A549 (cell line): ENCODE data around the gene USP12. TPM values are rescaled to one million over a fixed set of nuclear protein-coding genes. Genes with fewer than 3 reads are reported as not detected.
A peak's percentile ranks its signal among the peaks of the same experiment; 100 is the strongest.

Source experiments
- ATAC-seq, 2 experiments: fragments of 200-7000 bp in 1 of 2; fragments of >200 bp in 1 of 2; cut with Nextera tagmentation in 1 of 2; cut with Tn5 transposase in 1 of 2; 3 replicates each; pipeline versions ENCODE4 v1.8.0 to v1.9.1; 2018 to 2020; ENCODE audit warnings: mild to moderate bottlenecking in 1 of 2, moderate library complexity in 1 of 2
- CTCF ChIA-PET: fragments of 300-600 bp; sonication (Branson Sonifier 250); formaldehyde crosslinking; extraction: SDS; loops from one replicate; lab custom pipeline; 2021; ENCODE audit warnings: antibody characterized with exemption, inconsistent platforms; lab: Yijun Ruan, JAX
- POLR2A ChIA-PET: fragments of 350-600 bp; formaldehyde crosslinking; extraction: SDS; loops from one replicate; lab custom pipeline; 2021; ENCODE audit warnings: antibody characterized with exemption, inconsistent platforms; lab: Yijun Ruan, JAX
- DNase-seq, 2 experiments: peaks; one replicate each; pipeline versions ENCODE4 v3.0.0 to v3.0.0-alpha.2; 2011 to 2016; ENCODE audit warnings: low read depth in 1 of 2, low spot score in 1 of 2
- FAIRE-seq: peaks from 2 replicates; lab custom pipeline; 2011; peaks lifted over from hg19 to GRCh38; lab: Jason Lieb, UNC
- H3K27ac ChIP-seq, 2 experiments: fragments of >200 bp; sonication (Bioruptor Twin); formaldehyde crosslinking; 3 replicates each; pipeline ENCODE4 v1.5.1; 2016 to 2017
- H3K4me1 ChIP-seq: fragments of >200 bp; sonication (Bioruptor Twin); formaldehyde crosslinking; 3 replicates; pipeline ENCODE4 v1.6.1; 2016
- H3K4me2 ChIP-seq: fragments of >200 bp; sonication (Bioruptor Twin); formaldehyde crosslinking; 3 replicates; pipeline ENCODE4 v1.6.1; 2016
- H3K4me3 ChIP-seq: fragments of >200 bp; sonication (Bioruptor Twin); formaldehyde crosslinking; 3 replicates; pipeline ENCODE4 v1.5.1; 2016
- H3K9me3 ChIP-seq: fragments of >200 bp; sonication (Bioruptor Twin); formaldehyde crosslinking; 3 replicates; pipeline ENCODE4 v1.6.1; 2016
- BHLHE40 ChIP-seq: IDR thresholded peaks from 2 replicates; pipeline ENCODE4 v1.6.1; 2012; ENCODE audit warnings: low read depth, low read length, inconsistent platforms
- CBX8 ChIP-seq: fragments of 200-600 bp; sonication (generic); IDR thresholded peaks from 2 replicates; pipeline ENCODE4 v1.6.1; 2016
- CHD2 ChIP-seq: fragments of 150-350 bp; IDR thresholded peaks from 2 replicates; pipeline ENCODE4 v1.6.1; 2014; ENCODE audit warnings: low read length; ENCODE audit not compliant: partially characterized antibody
- EHF ChIP-seq: fragments of 250-450 bp; sonication (Bioruptor Pico); IDR thresholded peaks from 2 replicates; pipeline ENCODE4 v1.5.0; 2020; ENCODE audit warnings: mild to moderate bottlenecking
- ESRRA ChIP-seq: fragments of 150-350 bp; IDR thresholded peaks from 2 replicates; pipeline ENCODE4 v1.6.1; 2014; ENCODE audit warnings: mild to moderate bottlenecking, low read length, borderline replicate concordance
- HOXB13 ChIP-seq: fragments of 250-450 bp; sonication (Bioruptor Pico); IDR thresholded peaks from 2 replicates; pipeline ENCODE4 v1.5.0; 2020; ENCODE audit warnings: low read depth, mild to moderate bottlenecking, moderate library complexity
- JUN ChIP-seq, 2 experiments: fragments of >200 bp; sonication (Bioruptor Twin); formaldehyde crosslinking; IDR thresholded peaks; 2 replicates in 1 of 2; 3 replicates in 1 of 2; pipeline ENCODE4 v1.6.1; 2016 to 2017
- JUNB ChIP-seq: fragments of >200 bp; sonication (Bioruptor Twin); formaldehyde crosslinking; IDR thresholded peaks from 2 replicates; pipeline ENCODE4 v1.6.1; 2016
- MAFK ChIP-seq: fragments of 450-650 bp; IDR thresholded peaks from 2 replicates; pipeline ENCODE4 v1.6.1; 2014; ENCODE audit not compliant: partially characterized antibody
- MYC ChIP-seq: IDR thresholded peaks from 2 replicates; pipeline ENCODE4 v1.6.1; 2012; ENCODE audit warnings: mild to moderate bottlenecking, inconsistent platforms, low read length, improper control_type of control experiment, borderline replicate concordance
- NFE2L2 ChIP-seq: fragments of 150-350 bp; conservative IDR thresholded peaks from 2 replicates; pipeline ENCODE4 v1.6.1; 2014; ENCODE audit warnings: low read length
- RAD21 ChIP-seq, 2 experiments: fragments of >200 bp in 1 of 2; sonication (Bioruptor Twin) in 1 of 2; formaldehyde crosslinking in 1 of 2; IDR thresholded peaks in 1 of 2; conservative IDR thresholded peaks in 1 of 2; 2 replicates in 1 of 2; 3 replicates in 1 of 2; pipeline ENCODE4 v1.6.1; 2012 to 2018; ENCODE audit warnings: inconsistent platforms in 1 of 2
- RFX5 ChIP-seq: fragments of 450-650 bp; IDR thresholded peaks from 2 replicates; pipeline ENCODE4 v1.7.1; 2014; ENCODE audit warnings: antibody characterized with exemption, mild to moderate bottlenecking, moderate library complexity
- RNF2 ChIP-seq: fragments of 200-600 bp; sonication (generic); IDR thresholded peaks from 2 replicates; pipeline ENCODE4 v1.6.1; 2016; ENCODE audit warnings: low read depth, mild to moderate bottlenecking, antibody characterized with exemption, moderate library complexity, borderline replicate concordance
- SMC3 ChIP-seq: fragments of >200 bp; sonication (Bioruptor Twin); formaldehyde crosslinking; IDR thresholded peaks from 3 replicates; pipeline ENCODE4 v1.6.1; 2018; ENCODE audit warnings: inconsistent platforms
- SREBF2 ChIP-seq: fragments of 450-650 bp; IDR thresholded peaks from 2 replicates; pipeline ENCODE4 v1.6.1; 2014; ENCODE audit warnings: mild to moderate bottlenecking, moderate library complexity
- TFCP2L1 ChIP-seq: fragments of 250-450 bp; sonication (Bioruptor Pico); IDR thresholded peaks from 2 replicates; pipeline ENCODE4 v1.5.0; 2021; ENCODE audit warnings: mild to moderate bottlenecking
- TP53 ChIP-seq: fragments of 250-450 bp; sonication (Bioruptor Pico); IDR thresholded peaks from 2 replicates; pipeline ENCODE4 v1.5.0; 2021; ENCODE audit warnings: mild to moderate bottlenecking, moderate library complexity
- ZC3H11A ChIP-seq: fragments of 450-650 bp; IDR thresholded peaks from 2 replicates; pipeline ENCODE4 v1.6.1; 2014; ENCODE audit warnings: antibody characterized with exemption, mild to moderate bottlenecking
- ZSCAN20 ChIP-seq: fragments of 250-450 bp; sonication (Bioruptor Pico); IDR thresholded peaks from 2 replicates; pipeline ENCODE4 v1.8.0; 2022; ENCODE audit warnings: mild to moderate bottlenecking, moderate library complexity
- WGBS: methylation state at CpG from one replicate; pipeline ENCODE4 v1.1.6; 2017; ENCODE audit errors: missing lambda C conversion rate; 5-methylcytosine and 5-hydroxymethylcytosine counted together
- polyA plus RNA-seq, 4 experiments: library from polyadenylated mRNA; depleted of rRNA in 3 of 4; stranded (reverse); fragments of >200 nt; fragmentation: RNase III in 1 of 4; extraction: RNeasy Plus Mini Kit Qiagen cat#74134 plus additional on column Dnase treatment in 1 of 4; gene quantifications; 2 replicates in 3 of 4; 3 replicates in 1 of 4; pipeline ENCODE4 v1.2.3, GENCODE V29; 2011 to 2017
- TF ChIP-seq, protein P1 (sequence below): fragments of 450-650 bp; IDR thresholded peaks from 2 replicates; pipeline ENCODE4 v1.6.1; 2014; ENCODE audit warnings: antibody characterized with exemption
- TF ChIP-seq, protein P2 (sequence below): fragments of 200-600 bp; sonication (generic); IDR thresholded peaks from 2 replicates; pipeline ENCODE4 v1.6.1; 2016; ENCODE audit warnings: antibody characterized with exemption, mild to moderate bottlenecking, moderate library complexity
- TF ChIP-seq, protein P3 (sequence below): fragments of >200 bp; sonication (Bioruptor Twin); formaldehyde crosslinking; IDR thresholded peaks from 3 replicates; pipeline ENCODE4 v1.5.1; 2016
- TF ChIP-seq, protein P4 (sequence below): IDR thresholded peaks from 2 replicates; pipeline ENCODE4 v1.6.1; 2012; ENCODE audit warnings: low read depth, borderline replicate concordance

USP12 gene
- polyA plus RNA-seq, 2 of the 4 experiments (the other 2 are of a cell fraction) = 19.1 to 21.2 TPM

DNA sequence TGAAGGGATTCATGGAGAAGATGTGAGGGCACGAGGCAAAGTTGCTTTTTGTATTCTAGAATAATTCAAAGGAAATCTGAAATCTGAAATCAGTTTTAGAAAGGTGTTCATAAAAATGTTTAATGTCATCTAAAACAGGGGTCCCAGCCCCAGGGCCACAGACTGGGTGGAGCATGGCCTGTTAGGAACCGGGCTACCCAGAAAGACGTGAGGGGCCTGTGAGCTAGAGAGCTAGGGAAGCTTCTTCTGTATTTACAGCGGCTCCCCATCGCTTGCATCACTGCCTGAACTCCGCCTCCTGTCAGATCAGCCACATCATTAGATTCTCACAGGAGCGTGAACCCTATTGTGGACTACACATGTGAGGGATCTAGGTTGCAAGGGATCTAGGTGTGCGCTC lies 151.2 kb downstream of the USP12 start:
- Histone ChIP-seq H3K4me2 (no peak overlapping the region), H3K4me1 (peaks cover 32% of the 10 kb centered on the region), H3K27ac (peak overlapping the region in 1 of 2 experiments; percentile 36; a peak in 1 of 6 replicates), H3K4me3 (no peak overlapping the region), H3K9me3 (no peaks in the 10 kb centered on the region)
- 89% methylated on average over 8 of the region's 8 CpGs for WGBS
- ChIA-PET CTCF (interaction anchor here (1.2 kb wide), 1 partner anchor 9 kb away, joined by 3 read pairs; no protein-coding TSS in a partner anchor), POLR2A (no interaction called here)
- ATAC-seq (no peak), FAIRE-seq (no peak)
- TF ChIP-seq, protein P1, sequence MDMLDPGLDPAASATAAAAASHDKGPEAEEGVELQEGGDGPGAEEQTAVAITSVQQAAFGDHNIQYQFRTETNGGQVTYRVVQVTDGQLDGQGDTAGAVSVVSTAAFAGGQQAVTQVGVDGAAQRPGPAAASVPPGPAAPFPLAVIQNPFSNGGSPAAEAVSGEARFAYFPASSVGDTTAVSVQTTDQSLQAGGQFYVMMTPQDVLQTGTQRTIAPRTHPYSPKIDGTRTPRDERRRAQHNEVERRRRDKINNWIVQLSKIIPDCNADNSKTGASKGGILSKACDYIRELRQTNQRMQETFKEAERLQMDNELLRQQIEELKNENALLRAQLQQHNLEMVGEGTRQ = no peak
- TF ChIP-seq JUN (IDR thresholded peaks at IDR 0.05) = no peak
- TF ChIP-seq, all 56 proteins: peak for 0
- DNase-seq = no peak

DNA sequence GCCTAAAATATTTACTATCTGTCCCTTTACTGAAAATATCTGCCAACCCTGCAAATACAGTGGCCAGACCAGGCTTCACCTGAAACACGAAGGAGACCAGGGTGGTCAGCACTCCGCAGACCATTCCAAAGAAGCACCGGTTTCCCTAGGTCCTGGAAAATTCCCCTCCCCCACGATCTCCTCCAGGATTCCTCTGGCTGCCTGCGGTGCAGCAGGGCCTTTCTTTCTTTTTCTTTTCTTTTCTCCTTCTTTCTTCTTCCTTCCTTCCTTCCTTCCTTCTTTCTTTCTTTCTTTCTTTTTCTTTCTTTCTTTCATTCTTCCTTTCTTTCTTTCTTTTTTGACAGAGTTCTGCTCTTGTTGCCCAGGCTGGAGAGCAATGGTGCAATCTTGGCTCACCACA lies 152.7 kb downstream of the USP12 start:
- CTCF ChIA-PET = no interaction called here
- ATAC-seq (no peak), DNase-seq (no peak), FAIRE-seq (no peak)
- Histone ChIP-seq H3K9me3 (no peaks in the 10 kb centered on the region), H3K4me1 (peaks cover 24% of the 10 kb centered on the region), H3K4me3 (no peak overlapping the region), H3K27ac (no peak overlapping the region), H3K4me2 (no peak overlapping the region)
- TF ChIP-seq JUNB (no peak), RNF2 (no peak), RAD21 (conservative IDR thresholded peaks at IDR 0.05 in 1 of 2, IDR thresholded peaks at IDR 0.05 in 1 of 2) (no peak), EHF (CRISPR knock-in tag) (no peak), TP53 (no peak), NFE2L2 (no peak), SMC3 (no peak), ZC3H11A (no peak), HOXB13 (CRISPR knock-in tag) (no peak), TFCP2L1 (no peak), MAFK (no peak)
- TF ChIP-seq, protein P2, sequence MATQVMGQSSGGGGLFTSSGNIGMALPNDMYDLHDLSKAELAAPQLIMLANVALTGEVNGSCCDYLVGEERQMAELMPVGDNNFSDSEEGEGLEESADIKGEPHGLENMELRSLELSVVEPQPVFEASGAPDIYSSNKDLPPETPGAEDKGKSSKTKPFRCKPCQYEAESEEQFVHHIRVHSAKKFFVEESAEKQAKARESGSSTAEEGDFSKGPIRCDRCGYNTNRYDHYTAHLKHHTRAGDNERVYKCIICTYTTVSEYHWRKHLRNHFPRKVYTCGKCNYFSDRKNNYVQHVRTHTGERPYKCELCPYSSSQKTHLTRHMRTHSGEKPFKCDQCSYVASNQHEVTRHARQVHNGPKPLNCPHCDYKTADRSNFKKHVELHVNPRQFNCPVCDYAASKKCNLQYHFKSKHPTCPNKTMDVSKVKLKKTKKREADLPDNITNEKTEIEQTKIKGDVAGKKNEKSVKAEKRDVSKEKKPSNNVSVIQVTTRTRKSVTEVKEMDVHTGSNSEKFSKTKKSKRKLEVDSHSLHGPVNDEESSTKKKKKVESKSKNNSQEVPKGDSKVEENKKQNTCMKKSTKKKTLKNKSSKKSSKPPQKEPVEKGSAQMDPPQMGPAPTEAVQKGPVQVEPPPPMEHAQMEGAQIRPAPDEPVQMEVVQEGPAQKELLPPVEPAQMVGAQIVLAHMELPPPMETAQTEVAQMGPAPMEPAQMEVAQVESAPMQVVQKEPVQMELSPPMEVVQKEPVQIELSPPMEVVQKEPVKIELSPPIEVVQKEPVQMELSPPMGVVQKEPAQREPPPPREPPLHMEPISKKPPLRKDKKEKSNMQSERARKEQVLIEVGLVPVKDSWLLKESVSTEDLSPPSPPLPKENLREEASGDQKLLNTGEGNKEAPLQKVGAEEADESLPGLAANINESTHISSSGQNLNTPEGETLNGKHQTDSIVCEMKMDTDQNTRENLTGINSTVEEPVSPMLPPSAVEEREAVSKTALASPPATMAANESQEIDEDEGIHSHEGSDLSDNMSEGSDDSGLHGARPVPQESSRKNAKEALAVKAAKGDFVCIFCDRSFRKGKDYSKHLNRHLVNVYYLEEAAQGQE = no peak
- TF ChIP-seq, protein P3, sequence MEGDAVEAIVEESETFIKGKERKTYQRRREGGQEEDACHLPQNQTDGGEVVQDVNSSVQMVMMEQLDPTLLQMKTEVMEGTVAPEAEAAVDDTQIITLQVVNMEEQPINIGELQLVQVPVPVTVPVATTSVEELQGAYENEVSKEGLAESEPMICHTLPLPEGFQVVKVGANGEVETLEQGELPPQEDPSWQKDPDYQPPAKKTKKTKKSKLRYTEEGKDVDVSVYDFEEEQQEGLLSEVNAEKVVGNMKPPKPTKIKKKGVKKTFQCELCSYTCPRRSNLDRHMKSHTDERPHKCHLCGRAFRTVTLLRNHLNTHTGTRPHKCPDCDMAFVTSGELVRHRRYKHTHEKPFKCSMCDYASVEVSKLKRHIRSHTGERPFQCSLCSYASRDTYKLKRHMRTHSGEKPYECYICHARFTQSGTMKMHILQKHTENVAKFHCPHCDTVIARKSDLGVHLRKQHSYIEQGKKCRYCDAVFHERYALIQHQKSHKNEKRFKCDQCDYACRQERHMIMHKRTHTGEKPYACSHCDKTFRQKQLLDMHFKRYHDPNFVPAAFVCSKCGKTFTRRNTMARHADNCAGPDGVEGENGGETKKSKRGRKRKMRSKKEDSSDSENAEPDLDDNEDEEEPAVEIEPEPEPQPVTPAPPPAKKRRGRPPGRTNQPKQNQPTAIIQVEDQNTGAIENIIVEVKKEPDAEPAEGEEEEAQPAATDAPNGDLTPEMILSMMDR = no peak
- 80% methylated on average over 5 of the region's 5 CpGs for WGBS
- POLR2A ChIA-PET = no interaction called here

DNA sequence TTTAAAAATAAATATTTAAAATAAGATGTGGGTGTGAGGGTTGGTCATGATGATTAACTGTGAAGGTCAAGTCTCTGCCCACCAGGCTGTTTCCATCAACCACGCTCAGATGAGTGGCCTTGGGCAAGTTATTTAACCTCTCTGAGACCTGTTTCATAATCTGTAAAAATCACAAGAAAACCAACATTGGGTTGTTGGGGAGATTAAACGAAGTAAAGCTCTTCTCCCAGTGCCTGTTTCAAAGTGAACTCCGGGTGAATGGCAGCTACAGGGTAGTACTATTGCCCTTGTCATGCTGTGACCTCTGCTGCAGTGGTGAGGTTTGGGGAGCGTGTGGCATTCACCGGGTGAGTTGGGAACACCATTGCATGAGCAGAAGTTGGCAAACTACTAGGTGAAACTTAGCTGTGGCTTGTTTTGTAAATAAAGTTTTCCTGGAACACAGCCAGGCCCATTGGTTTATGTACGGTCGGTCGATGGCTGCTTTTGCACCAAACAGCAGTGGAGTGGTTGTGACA lies 153.2 kb downstream of the USP12 start:
- CTCF ChIA-PET = no interaction called here
- peaks cover 19% of the 10 kb centered on the region for H3K4me1 ChIP-seq
- 55% methylated on average over 8 of the region's 8 CpGs for WGBS
- FAIRE-seq = no peak
- H3K4me3 ChIP-seq = no peak overlapping the region
- H3K4me2 ChIP-seq = no peak overlapping the region
- TF ChIP-seq ESRRA (no peak), BHLHE40 (no peak), CHD2 (no peak), MYC (no peak), SREBF2 (no peak), CBX8 (no peak), ZSCAN20 (CRISPR knock-in tag) (no peak), ZC3H11A (no peak), RFX5 (no peak), TP53 (no peak)
- TF ChIP-seq, protein P4, sequence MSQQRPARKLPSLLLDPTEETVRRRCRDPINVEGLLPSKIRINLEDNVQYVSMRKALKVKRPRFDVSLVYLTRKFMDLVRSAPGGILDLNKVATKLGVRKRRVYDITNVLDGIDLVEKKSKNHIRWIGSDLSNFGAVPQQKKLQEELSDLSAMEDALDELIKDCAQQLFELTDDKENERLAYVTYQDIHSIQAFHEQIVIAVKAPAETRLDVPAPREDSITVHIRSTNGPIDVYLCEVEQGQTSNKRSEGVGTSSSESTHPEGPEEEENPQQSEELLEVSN = no peak
- no peak for DNase-seq
- POLR2A ChIA-PET = no interaction called here
- no peak overlapping the region for H3K27ac ChIP-seq
- no peaks in the 10 kb centered on the region for H3K9me3 ChIP-seq
- ATAC-seq = no peak
